ENCODE measurements around the gene PPME1.

DNA sequence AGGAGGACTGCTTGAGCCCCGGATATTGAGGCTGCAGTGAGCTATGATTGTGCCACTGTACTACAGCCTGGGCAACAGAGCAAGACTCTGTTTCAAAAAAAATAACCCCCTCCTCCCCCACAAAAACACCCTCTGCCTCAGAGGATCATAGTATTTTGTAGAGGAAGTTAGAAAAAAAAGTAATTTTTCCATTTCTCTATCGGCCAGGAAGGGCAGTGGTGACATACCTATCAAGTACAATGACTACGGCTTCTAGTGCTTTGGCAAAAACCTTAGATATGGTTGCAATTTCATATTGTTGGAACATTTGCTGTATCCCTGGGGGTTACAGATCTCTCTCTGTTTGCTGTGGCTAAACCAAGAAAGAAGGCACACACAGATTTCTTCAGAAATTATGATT lies 29.2 kb upstream of the PPME1 start:
- TF ChIP-seq, protein P1, sequence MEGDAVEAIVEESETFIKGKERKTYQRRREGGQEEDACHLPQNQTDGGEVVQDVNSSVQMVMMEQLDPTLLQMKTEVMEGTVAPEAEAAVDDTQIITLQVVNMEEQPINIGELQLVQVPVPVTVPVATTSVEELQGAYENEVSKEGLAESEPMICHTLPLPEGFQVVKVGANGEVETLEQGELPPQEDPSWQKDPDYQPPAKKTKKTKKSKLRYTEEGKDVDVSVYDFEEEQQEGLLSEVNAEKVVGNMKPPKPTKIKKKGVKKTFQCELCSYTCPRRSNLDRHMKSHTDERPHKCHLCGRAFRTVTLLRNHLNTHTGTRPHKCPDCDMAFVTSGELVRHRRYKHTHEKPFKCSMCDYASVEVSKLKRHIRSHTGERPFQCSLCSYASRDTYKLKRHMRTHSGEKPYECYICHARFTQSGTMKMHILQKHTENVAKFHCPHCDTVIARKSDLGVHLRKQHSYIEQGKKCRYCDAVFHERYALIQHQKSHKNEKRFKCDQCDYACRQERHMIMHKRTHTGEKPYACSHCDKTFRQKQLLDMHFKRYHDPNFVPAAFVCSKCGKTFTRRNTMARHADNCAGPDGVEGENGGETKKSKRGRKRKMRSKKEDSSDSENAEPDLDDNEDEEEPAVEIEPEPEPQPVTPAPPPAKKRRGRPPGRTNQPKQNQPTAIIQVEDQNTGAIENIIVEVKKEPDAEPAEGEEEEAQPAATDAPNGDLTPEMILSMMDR (IDR thresholded peaks at IDR 0.05), result no peak
- no peak for TF ChIP-seq ZFX (IDR thresholded peaks at IDR 0.05; ENCODE audit: borderline replicate concordance)
